Endothelial cell of umbilical vein (primary cell): ENCODE measurements around the gene ITPRIP. TPM values are rescaled to one million over a fixed set of nuclear protein-coding genes. Genes with fewer than 3 reads are reported as not detected.

Source experiments
- BruUV-seq: library from RNA; stranded (reverse); fragments of 400-500 nt; replicated peaks from 2 replicates; lab custom pipeline; 2021; lab: Mats Ljungman, UMichigan
- CTCF ChIA-PET: fragments of 300-600, 350-600 bp; sonication (Branson Sonifier 250); formaldehyde crosslinking; loops from one replicate; lab custom pipeline; 2021; ENCODE audit warnings: antibody characterized with exemption, inconsistent platforms; lab: Charles Lee
- POLR2A ChIA-PET: fragments of 300-600, 350-600 bp; sonication (Branson Sonifier 250); formaldehyde crosslinking; loops from one replicate; lab custom pipeline; 2021; ENCODE audit warnings: antibody characterized with exemption, inconsistent platforms; lab: Charles Lee
- DNase-seq: peaks from one replicate; pipeline ENCODE4 v3.0.0-alpha.2; 2011; ENCODE audit warnings: low read depth, low spot score
- FAIRE-seq: peaks from 2 replicates; lab custom pipeline; 2011; peaks lifted over from hg19 to GRCh38; lab: Jason Lieb, UNC
- H2AFZ ChIP-seq: 2 replicates; pipeline ENCODE4 v1.6.0; 2012; ENCODE audit warnings: low read depth, low read length, control low read depth, inconsistent platforms
- H3K27ac ChIP-seq: 2 replicates; pipeline ENCODE4 v1.5.1; 2011; ENCODE audit warnings: low read depth, mild to moderate bottlenecking, control low read depth, low read length, moderate library complexity; ENCODE audit not compliant: insufficient read depth
- H3K27me3 ChIP-seq, 2 experiments: 2 replicates each; pipeline versions ENCODE4 v1.6.0 to v1.6.1; 2011; ENCODE audit warnings: low read length in 2 of 2, mixed read lengths in 1 of 2; ENCODE audit not compliant: control insufficient read depth in 2 of 2, insufficient read depth in 2 of 2
- H3K36me3 ChIP-seq, 2 experiments: 2 replicates in 1 of 2; 3 replicates in 1 of 2; pipeline ENCODE4 v1.5.1; 2011; ENCODE audit warnings: low read length in 2 of 2, mild to moderate bottlenecking in 1 of 2, moderate library complexity in 1 of 2; ENCODE audit not compliant: control insufficient read depth in 2 of 2, insufficient read depth in 2 of 2; ENCODE audit errors: extremely low read depth in 1 of 2
- H3K4me1 ChIP-seq: 3 replicates; pipeline ENCODE4 v1.5.1; 2011; ENCODE audit warnings: mild to moderate bottlenecking, low read length; ENCODE audit not compliant: control insufficient read depth, insufficient read depth; ENCODE audit errors: extremely low read depth
- H3K4me2 ChIP-seq: 2 replicates; pipeline ENCODE4 v1.6.1; 2011; ENCODE audit warnings: low read length, control low read depth, mixed read lengths; ENCODE audit not compliant: insufficient read depth
- H3K4me3 ChIP-seq, 3 experiments: fragments of 200-600 bp in 1 of 3; sonication (generic), shearing (Covaris generic) in 1 of 3; replicated peaks in 1 of 3; 2 replicates each; pipeline ENCODE4 v1.5.1; 2011 to 2016; ENCODE audit warnings: control low read depth in 3 of 3, low read length in 3 of 3, mild to moderate bottlenecking in 2 of 3, inconsistent platforms in 1 of 3, low read depth in 1 of 3, moderate library complexity in 1 of 3; ENCODE audit not compliant: insufficient read depth in 1 of 3
- H3K79me2 ChIP-seq: 2 replicates; pipeline ENCODE4 v1.6.0; 2012; ENCODE audit warnings: low read length, inconsistent platforms; ENCODE audit not compliant: control insufficient read depth, insufficient read depth
- H3K9ac ChIP-seq: replicated peaks from 2 replicates; pipeline ENCODE3; 2011; ENCODE audit warnings: low read length, control low read depth; ENCODE audit not compliant: insufficient read depth; ENCODE audit errors: extremely low read depth
- H3K9me1 ChIP-seq: replicated peaks from 3 replicates; pipeline ENCODE4 v1.6.0; 2011; ENCODE audit warnings: mild to moderate bottlenecking, low read length; ENCODE audit not compliant: control insufficient read depth, insufficient read depth; ENCODE audit errors: extremely low read depth
- H3K9me3 ChIP-seq: replicated peaks from 2 replicates; pipeline ENCODE4 v1.5.1; 2012; ENCODE audit warnings: low read length, inconsistent platforms; ENCODE audit not compliant: control insufficient read depth, insufficient read depth
- H4K20me1 ChIP-seq: replicated peaks from 2 replicates; pipeline ENCODE3; 2011; ENCODE audit warnings: mild to moderate bottlenecking, low read length; ENCODE audit not compliant: control insufficient read depth, insufficient read depth; ENCODE audit errors: extremely low read depth
- CTCF ChIP-seq, 2 donors: IDR thresholded peaks; 1 replicate in 1 of 2; 2 replicates in 1 of 2; pipeline ENCODE4 v1.5.1; 2011; ENCODE audit warnings: low read length in 2 of 2, mild to moderate bottlenecking in 2 of 2, moderate library complexity in 2 of 2, control low read depth in 1 of 2, inconsistent platforms in 1 of 2, low read depth in 1 of 2; ENCODE audit not compliant: insufficient read depth in 1 of 2; ENCODE audit errors: extremely low read depth in 1 of 2
- EZH2 ChIP-seq: IDR thresholded peaks from 2 replicates; pipeline ENCODE4 v1.6.1; 2012; ENCODE audit warnings: borderline replicate concordance, low read depth, mild to moderate bottlenecking, moderate library complexity, low read length, inconsistent platforms; ENCODE audit not compliant: severe bottlenecking
- FOS ChIP-seq: IDR thresholded peaks from 2 replicates; pipeline ENCODE4 v1.6.1; 2011; ENCODE audit warnings: mild to moderate bottlenecking, low read length, moderate library complexity, borderline replicate concordance; ENCODE audit not compliant: insufficient read depth
- GATA2 ChIP-seq: IDR thresholded peaks from 2 replicates; pipeline ENCODE4 v1.7.0; 2011; ENCODE audit warnings: low read depth, mild to moderate bottlenecking, moderate library complexity, mixed read lengths, low read length; ENCODE audit not compliant: insufficient read length, insufficient read depth
- JUN ChIP-seq: IDR thresholded peaks from 2 replicates; pipeline ENCODE4 v1.6.1; 2011; ENCODE audit warnings: borderline replicate concordance, low read depth; ENCODE audit not compliant: insufficient read length, insufficient read depth
- MYC ChIP-seq: IDR thresholded peaks from one replicate; pipeline ENCODE4 v1.6.1; 2011; ENCODE audit warnings: mild to moderate bottlenecking, low read depth, low read length
- POLR2A ChIP-seq: IDR thresholded peaks from 2 replicates; pipeline ENCODE4 v1.6.1; 2012; ENCODE audit warnings: low read depth, mild to moderate bottlenecking, control low read depth, low read length
- POLR2AphosphoS5 ChIP-seq: IDR thresholded peaks from 2 replicates; pipeline ENCODE4 v1.6.1; 2012; ENCODE audit warnings: low read depth, mild to moderate bottlenecking, control low read depth, low read length, moderate library complexity; ENCODE audit not compliant: insufficient read depth
- dilution Hi-C: fragments of 300-500 bp; cut with MboI; formaldehyde crosslinking; loops from one replicate; pipeline ENCODE4 v1.15.0; 2019; ENCODE audit warnings: low sequenced_read_pairs; ENCODE audit not compliant: extremely low pct_ligation_motif_present
- intact Hi-C: fragments of 100-400 bp; cut with micrococcal nuclease; formaldehyde crosslinking; loops from one replicate; pipeline ENCODE4 v1.10.0; 2022
- polyA plus RNA-seq, 4 experiments: library from polyadenylated mRNA; depleted of rRNA in 3 of 4; stranded (reverse) in 3 of 4; unstranded in 1 of 4; fragments of >200 nt; gene quantifications; 2 replicates each; pipeline versions ENCODE4 v1.2.1 to v1.2.3, GENCODE V29; 2011 to 2012; ENCODE audit warnings: missing spikeins in 1 of 4
- total RNA-seq: library from RNA; stranded (reverse); gene quantifications from 2 replicates; pipeline ENCODE4 v1.2.3, GENCODE V29; 2021
- TF ChIP-seq, protein P1 (sequence below): IDR thresholded peaks from 2 replicates; pipeline ENCODE4 v1.6.1; 2011; ENCODE audit not compliant: insufficient read depth, insufficient read length

The ITPRIP gene
- total and polyA plus RNA-seq, 2 donors (not counting 3 experiments of a cell fraction or from before 2014, with no cell fraction given): 31.4 to 33.2 TPM

DNA sequence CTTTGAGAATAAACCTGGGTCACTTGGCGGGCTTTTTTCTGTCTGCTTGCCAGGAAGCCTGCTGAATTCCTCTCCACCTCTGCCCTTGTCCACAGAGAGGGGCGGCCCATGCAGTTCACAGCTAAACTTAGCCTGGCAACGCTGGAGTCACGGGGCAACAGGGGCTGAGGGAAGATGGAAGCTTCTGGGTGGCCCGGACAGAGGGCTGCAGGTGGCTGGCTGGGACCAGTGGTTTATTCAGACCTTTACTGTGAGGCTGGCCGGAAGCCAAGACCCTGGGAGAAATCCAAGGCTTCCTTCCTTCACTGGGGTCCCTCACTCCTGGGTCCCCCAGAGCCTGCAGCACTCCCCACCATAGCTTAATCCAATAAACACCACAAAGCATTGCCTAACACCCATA is 17.0 kb downstream of the ITPRIP start:
- BruUV-seq: no TSS peak
- no peak overlapping the region for H3K9ac ChIP-seq
- no peaks in the 10 kb centered on the region for H3K27me3 ChIP-seq
- peaks cover 0 to 2% of the 10 kb centered on the region in 2 experiments for H3K36me3 ChIP-seq
- peaks cover 32% of the 10 kb centered on the region for H3K4me1 ChIP-seq
- DNase-seq: no peak
- CTCF ChIA-PET: interaction anchor here (1.0 to 3.2 kb wide), 14 partner anchors 8 to 47 kb away, joined by 3 to 19 read pairs (median 4); partner anchors contain the start of genes CFAP58 and ITPRIP
- POLR2A ChIA-PET: interaction anchor here (1.4 to 1.6 kb wide), 2 partner anchors 9 to 17 kb away, joined by 3 to 4 read pairs; partner anchors contain the start of gene ITPRIP
- H3K4me3 ChIP-seq: no peak overlapping the region
- H3K9me1 ChIP-seq: no peaks in the 10 kb centered on the region
- dilution Hi-C loops (no loop called here), intact Hi-C loops (no loop called here)
- no peak for FAIRE-seq
- H3K79me2 ChIP-seq: peaks cover 100% of the 10 kb centered on the region
- TF ChIP-seq FOS: no peak
- TF ChIP-seq POLR2AphosphoS5: no peak
- no peak for TF ChIP-seq POLR2A
- no peak for TF ChIP-seq CTCF (IDR thresholded peaks at IDR 0.05; ENCODE audit: extremely low read depth in 1 of 2, insufficient read depth in 1 of 2, low read depth in 1 of 2, low read length in 2 of 2)
- TF ChIP-seq GATA2: no peak
- TF ChIP-seq MYC: no peak
- TF ChIP-seq JUN: no peak
- TF ChIP-seq, protein P1, sequence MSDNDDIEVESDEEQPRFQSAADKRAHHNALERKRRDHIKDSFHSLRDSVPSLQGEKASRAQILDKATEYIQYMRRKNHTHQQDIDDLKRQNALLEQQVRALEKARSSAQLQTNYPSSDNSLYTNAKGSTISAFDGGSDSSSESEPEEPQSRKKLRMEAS: no peak
- no peak for TF ChIP-seq EZH2
- H2AFZ ChIP-seq: no peak overlapping the region
- H4K20me1 ChIP-seq: peaks cover 5% of the 10 kb centered on the region
- no peaks in the 10 kb centered on the region for H3K9me3 ChIP-seq
- H3K4me2 ChIP-seq: no peak overlapping the region
- H3K27ac ChIP-seq: no peak overlapping the region
